Measurements from ENCODE around the gene SMARCD3.

Gene SMARCD3

GRCh38 chr7:151213826-151214225 is 34.7 kb downstream of the SMARCD3 start:
- DNase-seq (ENCODE audit: extremely low read depth in 1 of 2, low read depth in 1 of 2) = no peak

GRCh38 chr7:151212626-151213025 is 35.9 kb downstream of the SMARCD3 start:
- no peak for DNase-seq (ENCODE audit: extremely low read depth in 1 of 2, low read depth in 1 of 2)

- DNase-seq (ENCODE audit: extremely low read depth in 1 of 2, low read depth in 1 of 2) = no peak
Observed at GRCh38 chr7:151211155-151211772, 37.2 kb downstream of the SMARCD3 start.

- no peak for DNase-seq (ENCODE audit: extremely low read depth in 1 of 2, low read depth in 1 of 2)
Observed at GRCh38 chr7:151210087-151210854, 38.2 kb downstream of the SMARCD3 start, which contains the start of gene H2BK1. Gene H2BK1 (minus strand): TSS chr7:151210488. CDS start chr7:151210318, 170 bp downstream.

GRCh38 chr7:151209588-151209987 is 38.9 kb downstream of the SMARCD3 start:
- DNase-seq (ENCODE audit: extremely low read depth in 1 of 2, low read depth in 1 of 2) = no peak

- no peak for DNase-seq (ENCODE audit: extremely low read depth in 1 of 2, low read depth in 1 of 2)
Observed at GRCh38 chr7:151208253-151208862, 40.1 kb downstream of the SMARCD3 start.

- DNase-seq (ENCODE audit: extremely low read depth in 1 of 2, low read depth in 1 of 2) = no peak
Observed at GRCh38 chr7:151207804-151208203, 40.7 kb downstream of the SMARCD3 start.

- no peak for DNase-seq (ENCODE audit: extremely low read depth in 1 of 2, low read depth in 1 of 2)
Observed at GRCh38 chr7:151207315-151207714, 41.2 kb downstream of the SMARCD3 start.

- DNase-seq (ENCODE audit: extremely low read depth in 1 of 2, low read depth in 1 of 2) = no peak
Observed at GRCh38 chr7:151206914-151207313, 41.6 kb downstream of the SMARCD3 start.

- DNase-seq (ENCODE audit: extremely low read depth in 1 of 2, low read depth in 1 of 2) = no peak
Observed at GRCh38 chr7:151205730-151206129, 42.8 kb downstream of the SMARCD3 start.

GRCh38 chr7:151204383-151205032 is 44.0 kb downstream of the SMARCD3 start:
- no peak for DNase-seq (ENCODE audit: extremely low read depth in 1 of 2, low read depth in 1 of 2)

GRCh38 chr7:151202836-151203235 is 45.7 kb downstream of the SMARCD3 start:
- no peak for DNase-seq (ENCODE audit: extremely low read depth in 1 of 2, low read depth in 1 of 2)

- no peak for DNase-seq (ENCODE audit: extremely low read depth in 1 of 2, low read depth in 1 of 2)
Observed at GRCh38 chr7:151201751-151202150, 46.7 kb downstream of the SMARCD3 start.

GRCh38 chr7:151201344-151201743 is 47.1 kb downstream of the SMARCD3 start:
- no peak for DNase-seq (ENCODE audit: extremely low read depth in 1 of 2, low read depth in 1 of 2)

GRCh38 chr7:151198945-151199848 is 49.3 kb downstream of the SMARCD3 start:
- DNase-seq (ENCODE audit: extremely low read depth in 1 of 2, low read depth in 1 of 2) = no peak

- DNase-seq (ENCODE audit: extremely low read depth in 1 of 2, low read depth in 1 of 2) = no peak
Observed at GRCh38 chr7:151197932-151198331, 50.6 kb downstream of the SMARCD3 start.

GRCh38 chr7:151195616-151196450 is 52.7 kb downstream of the SMARCD3 start:
- no peak for DNase-seq (ENCODE audit: extremely low read depth in 1 of 2, low read depth in 1 of 2)

- DNase-seq (ENCODE audit: extremely low read depth in 1 of 2, low read depth in 1 of 2) = no peak
Observed at GRCh38 chr7:151194188-151194587, 54.3 kb downstream of the SMARCD3 start.

- DNase-seq (ENCODE audit: extremely low read depth in 1 of 2, low read depth in 1 of 2) = no peak
Observed at GRCh38 chr7:151193203-151193978, 55.1 kb downstream of the SMARCD3 start.

Measured in stimulated activated CD8-positive, alpha-beta memory T cell treated with anti-CD3 and anti-CD28 coated beads, Interleukin-7, amount 100 ng/mL, for 48 hours (primary cell).